DND-41 (cell line): ENCODE data around the gene C21orf91.

Experiments
- CTCF ChIP-seq: IDR thresholded peaks from 2 replicates; pipeline ENCODE4 v1.5.1; 2012; ENCODE audit warnings: borderline replicate concordance, low read length, moderate library complexity, mild to moderate bottlenecking; ENCODE audit not compliant: poor library complexity, severe bottlenecking; ENCODE audit errors: extremely low read depth
- EZH2 ChIP-seq: IDR thresholded peaks from 3 replicates; pipeline ENCODE4 v1.6.1; 2012; ENCODE audit warnings: borderline replicate concordance, low read depth, mild to moderate bottlenecking, moderate library complexity, low read length, inconsistent platforms; ENCODE audit not compliant: severe bottlenecking

GRCh38 chr21:17746920-17747319 lies 72.2 kb downstream of the C21orf91 start:
- TF ChIP-seq CTCF (no peak), EZH2 (no peak)
